HG03060 (cell line): ENCODE measurements around the gene HTR3D.
"Not testable (repeated sequence)": the region's sequence is repeated elsewhere in the genome, so short reads cannot be mapped to it uniquely, and the experiment has no call there.

Experiments
- ATAC-seq: cut with Tn5 transposase; IDR thresholded peaks from one replicate; pipeline ENCODE4 v1.9.1; 2021; ENCODE audit warnings: low read depth, moderate number of reproducible peaks; ENCODE audit not compliant: unreplicated experiment

HTR3D gene

DNA sequence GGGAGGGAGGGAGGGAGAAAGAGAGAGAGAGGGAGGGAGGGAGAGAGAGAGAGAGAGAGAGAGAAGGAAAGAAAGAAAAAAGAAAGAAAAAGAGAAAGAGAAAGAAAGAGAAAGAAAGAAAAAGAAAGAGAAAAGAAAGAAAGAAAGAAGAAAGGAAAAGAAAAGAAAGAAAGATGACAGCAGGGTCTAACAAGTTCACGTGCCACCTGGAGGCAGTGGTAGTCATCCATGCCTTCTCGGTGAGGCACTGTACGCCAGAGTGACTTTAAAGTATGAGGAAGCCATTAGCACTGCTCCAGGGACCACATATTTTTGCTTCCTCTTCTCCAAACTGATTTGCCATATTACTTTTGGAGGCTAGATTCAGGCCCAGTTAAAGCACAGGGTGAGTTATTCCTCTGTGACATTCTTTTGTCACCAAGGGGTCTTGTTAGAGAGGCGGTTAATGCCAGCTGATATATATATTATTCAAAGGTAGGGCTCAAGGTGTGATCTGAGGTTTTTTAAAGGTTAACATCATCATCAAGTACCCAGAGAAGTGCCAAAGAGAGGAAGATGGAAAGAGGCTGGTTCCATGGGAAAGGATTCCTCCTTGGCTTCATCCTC lies at the start of gene HTR3D:
Gene HTR3D, plus strand, starts transcription at position 556 of the 606 bp plus-strand sequence. Its CDS starts 0 bp downstream, at position 556.
- ATAC-seq: no peak

DNA sequence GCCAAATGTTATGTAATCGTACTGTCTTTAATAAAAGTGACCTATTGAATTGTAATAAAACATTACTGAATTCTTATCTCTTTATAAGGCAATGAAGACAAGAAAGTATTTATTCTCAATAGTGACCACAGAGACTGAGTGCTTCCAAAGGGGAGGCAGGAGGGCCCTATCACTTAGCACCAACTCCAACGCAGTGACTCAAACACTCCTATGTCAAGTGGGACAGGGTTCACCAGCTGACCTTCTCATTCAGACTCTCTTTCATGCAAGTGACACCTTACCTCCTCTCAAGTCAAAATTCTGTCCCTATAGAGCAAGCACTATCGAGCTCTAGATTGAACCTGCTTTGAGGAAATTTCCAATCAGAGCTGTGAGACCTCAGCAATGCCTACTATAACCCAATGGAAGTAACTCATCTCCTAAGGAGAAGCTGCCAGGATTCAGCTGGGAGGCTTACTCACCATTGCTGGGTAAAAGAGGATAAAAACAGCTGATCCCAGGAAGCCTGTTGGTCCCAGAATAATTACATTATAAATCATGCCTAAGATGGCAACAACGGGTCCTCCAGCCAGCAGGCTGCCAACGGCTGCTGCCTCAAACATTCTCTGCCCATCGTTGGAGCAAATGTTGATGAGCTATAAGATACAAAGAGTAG lies 49.4 kb upstream of the HTR3D start:
- no peak for ATAC-seq

- ATAC-seq: no peak
These were observed 47.3 kb upstream of the HTR3D start for GRCh38 chr3:183984127-183984740.

DNA sequence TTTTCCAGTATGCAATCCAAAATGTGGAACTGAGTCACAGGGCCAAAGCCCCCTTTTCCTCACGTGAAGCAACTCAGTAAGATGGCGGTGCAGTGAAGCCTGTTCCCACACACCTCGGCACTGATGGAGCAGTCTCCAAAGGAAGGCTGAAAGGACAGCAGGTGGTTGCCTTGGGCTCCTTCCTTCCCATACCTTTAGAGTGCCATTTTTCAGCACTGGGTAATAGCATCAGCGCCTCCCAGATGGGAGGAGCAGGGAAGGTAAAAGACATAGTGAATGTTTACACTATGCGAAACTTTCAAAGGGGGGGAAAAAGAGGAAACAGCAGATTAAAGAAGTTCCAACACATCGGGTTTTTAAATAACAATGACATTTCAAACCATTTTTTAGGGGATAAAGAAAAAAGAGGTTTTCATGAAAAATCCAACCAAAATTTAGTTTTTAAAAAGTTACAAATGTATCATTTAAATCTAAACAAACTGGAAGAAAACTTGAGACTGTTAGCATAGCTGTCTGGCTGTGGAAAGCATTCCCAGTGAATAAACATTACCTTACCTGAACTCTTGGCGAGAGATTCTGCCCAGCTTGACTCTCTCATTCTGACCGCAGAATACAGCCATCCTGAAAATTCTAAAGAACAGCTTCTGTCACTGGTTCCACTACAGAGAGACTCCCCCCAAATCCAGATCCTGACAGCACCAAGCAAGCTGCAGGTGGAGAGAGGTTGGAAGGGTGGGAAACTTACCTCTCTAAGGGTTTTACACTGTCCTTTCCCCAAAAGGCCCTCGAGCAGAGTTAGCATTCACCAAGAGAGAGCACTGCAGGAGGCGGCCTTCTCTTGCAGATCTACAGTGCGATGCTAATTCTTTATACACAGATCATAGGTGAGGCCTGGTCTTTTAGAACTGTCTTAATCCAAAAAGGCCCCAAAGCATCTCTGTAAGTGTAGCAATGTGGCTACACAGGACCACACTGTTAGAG lies 46.5 kb upstream of the HTR3D start:
- ATAC-seq: no peak

GRCh38 chr3:183987000-183987600 lies 44.4 kb upstream of the HTR3D start:
- ATAC-seq: no peak

DNA sequence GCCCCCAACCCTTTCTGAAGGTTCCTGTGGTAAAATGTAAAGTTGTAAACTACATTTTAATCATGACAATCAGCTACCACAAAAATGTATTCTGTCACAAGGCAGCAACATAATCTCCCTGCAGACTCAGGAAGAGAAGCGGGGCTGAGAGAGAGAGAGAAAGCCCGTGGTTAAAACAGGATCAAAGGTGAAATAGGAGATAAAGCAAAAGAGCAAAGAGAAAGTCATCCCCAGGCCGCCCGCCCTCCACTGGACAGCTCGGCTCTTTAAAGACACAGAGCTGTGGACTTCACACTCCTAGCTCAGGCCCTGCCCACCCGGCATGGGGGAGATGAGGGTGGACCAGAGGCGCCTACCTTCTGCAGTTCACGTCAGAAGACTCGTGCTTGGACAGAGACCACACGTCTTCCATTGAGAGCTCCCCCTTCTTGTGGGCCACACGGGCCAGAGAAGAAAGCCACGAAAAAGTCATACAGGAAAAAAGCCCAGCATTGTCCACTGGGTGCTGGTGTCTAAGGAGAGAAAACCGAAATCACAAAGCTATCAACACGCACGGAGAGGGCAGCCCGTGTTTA lies 43.2 kb upstream of the HTR3D start:
- ATAC-seq: no peak

DNA sequence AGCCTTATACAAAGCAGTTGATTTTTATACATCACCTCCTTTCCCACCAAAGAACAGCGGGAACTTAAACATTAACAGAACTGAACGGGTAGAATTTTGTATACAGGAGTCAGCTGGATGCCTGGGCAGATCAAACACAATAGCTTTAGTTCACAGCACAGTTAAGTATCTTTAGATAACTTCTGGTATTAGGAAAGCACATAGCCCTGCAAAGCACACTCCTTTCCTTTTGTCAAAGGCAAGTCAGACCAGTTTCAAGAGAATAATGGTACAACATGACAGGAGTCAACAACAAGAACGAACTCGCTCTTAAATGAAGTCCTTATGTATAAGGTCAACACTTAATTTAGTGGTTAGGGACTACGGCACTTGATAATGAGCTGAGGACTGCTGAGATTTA lies 40.1 kb upstream of the HTR3D start:
- ATAC-seq: no peak

DNA sequence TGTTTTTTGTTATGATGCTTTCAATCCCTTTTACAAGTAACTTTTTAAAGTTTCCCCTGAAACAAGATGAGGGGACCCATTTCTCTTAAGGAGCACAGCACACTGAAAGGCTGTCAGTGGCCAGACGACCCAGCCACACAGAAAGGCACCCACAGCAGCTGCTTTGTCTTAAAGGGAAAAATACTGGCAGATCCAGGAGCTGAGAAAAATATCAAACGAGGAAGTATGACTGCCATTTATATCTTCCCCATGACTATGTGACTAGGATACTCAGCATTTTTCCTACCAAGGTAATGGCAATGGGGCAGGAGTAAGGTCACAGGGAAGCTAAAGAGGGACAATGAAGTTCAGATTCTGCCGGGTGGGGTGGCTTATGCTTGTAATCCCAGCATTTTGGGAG lies 29.8 kb upstream of the HTR3D start:
- ATAC-seq: no peak

GRCh38 chr3:184002469-184002868 lies 29.1 kb upstream of the HTR3D start:
- no peak for ATAC-seq

GRCh38 chr3:184003187-184003967 lies 28.2 kb upstream of the HTR3D start:
- ATAC-seq: no peak

- no peak for ATAC-seq
These were observed 27.1 kb upstream of the HTR3D start for GRCh38 chr3:184004476-184004875.

- no peak for ATAC-seq
These were observed 25.5 kb upstream of the HTR3D start for GRCh38 chr3:184005941-184006507.

DNA sequence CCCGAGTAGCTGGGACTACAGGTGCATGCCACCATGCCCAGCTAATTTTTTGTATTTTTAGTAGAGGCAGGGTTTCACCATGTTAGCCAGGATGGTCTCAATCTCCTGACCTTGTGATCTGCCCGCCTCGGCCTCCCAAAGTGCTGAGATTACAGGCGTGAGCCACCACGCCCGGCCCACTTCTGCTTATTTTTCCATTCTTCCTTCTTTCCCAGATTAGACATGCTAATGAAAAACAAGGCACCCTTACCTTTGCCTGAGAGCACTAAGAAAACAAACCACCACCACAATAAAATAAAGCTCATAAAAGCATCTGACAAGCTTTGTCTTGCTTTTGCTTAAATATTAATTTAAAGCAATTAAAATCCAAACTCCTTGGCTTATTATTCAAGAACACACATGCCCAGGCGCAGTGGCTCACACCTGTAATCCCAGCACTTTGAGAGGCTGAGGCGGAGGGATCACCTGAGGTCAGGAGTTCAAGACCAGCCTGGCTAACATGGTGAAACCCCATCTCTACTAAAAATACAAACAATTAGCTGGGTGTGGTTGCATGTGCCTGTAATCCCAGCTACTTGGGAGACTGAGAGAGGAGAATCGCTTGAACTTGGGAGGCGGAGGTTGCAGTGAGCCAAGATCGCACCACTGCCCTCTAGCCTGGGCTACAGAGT lies 24.3 kb upstream of the HTR3D start:
- ATAC-seq: not testable (repeated sequence)

GRCh38 chr3:184008161-184008560 lies 23.4 kb upstream of the HTR3D start:
- ATAC-seq: no peak

GRCh38 chr3:184011230-184011876 lies 20.2 kb upstream of the HTR3D start:
- ATAC-seq: no peak

DNA sequence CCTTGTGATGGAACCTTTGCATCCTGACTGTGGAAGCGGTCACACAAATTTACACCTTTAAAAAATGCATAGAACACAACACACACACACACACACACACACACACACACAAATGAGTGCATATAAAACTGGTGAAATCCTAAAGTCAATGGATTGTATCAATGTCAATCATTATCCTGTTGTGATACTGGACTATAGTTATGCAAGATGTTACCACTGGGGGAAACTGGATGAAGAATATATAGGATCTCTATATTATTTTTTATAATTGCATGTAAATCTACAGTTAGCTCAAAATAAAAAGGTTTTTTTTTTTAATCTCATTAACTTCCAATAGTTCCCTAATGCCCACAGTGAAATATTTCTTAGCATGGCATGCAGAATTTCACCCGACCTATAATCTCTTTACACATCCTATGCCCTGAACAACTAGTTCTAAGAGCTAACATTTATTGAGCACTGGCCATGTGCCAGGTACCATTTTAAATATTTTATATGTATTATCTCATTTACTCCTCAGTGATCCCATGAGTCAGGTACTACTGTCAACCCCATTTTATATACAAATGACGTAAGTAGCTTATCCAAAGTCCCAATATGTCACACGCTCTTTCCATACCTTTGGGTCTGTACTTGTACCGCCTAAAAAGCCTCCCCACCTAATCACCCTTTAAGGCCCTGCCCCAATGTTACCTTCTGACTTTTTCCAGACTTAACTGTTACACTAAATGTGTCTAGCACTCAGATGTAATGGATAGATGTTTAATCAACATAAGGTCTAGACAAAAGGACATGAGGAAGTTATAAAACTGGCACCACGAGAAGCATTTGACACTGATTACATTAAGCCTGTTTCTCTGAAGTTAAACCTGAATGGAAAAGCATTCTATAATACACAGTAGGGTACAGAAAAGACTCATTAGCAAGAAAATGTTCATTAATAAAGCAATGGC lies 19.3 kb upstream of the HTR3D start:
- ATAC-seq: no peak
